Activated gamma-delta T cell (primary cell): ENCODE measurements around the gene SHROOM1.
A peak's percentile ranks its signal among the peaks of the same experiment; 100 is the strongest.

Experiments used
- DNase-seq: peaks from one replicate; lab custom pipeline; 2025; lab: John Stamatoyannopoulos, UW

The SHROOM1 gene

GRCh38 chr5:132850066-132850465 is 19.6 kb upstream of the SHROOM1 start:
- DNase-seq: no peak

- no peak for DNase-seq
Measured at GRCh38 chr5:132849347-132849746, 18.9 kb upstream of the SHROOM1 start.

- DNase-seq: no peak
Measured at GRCh38 chr5:132848270-132848669, 17.8 kb upstream of the SHROOM1 start.

- no peak for DNase-seq
Measured at GRCh38 chr5:132841305-132841704, 10.9 kb upstream of the SHROOM1 start.

GRCh38 chr5:132840896-132841295 is 10.4 kb upstream of the SHROOM1 start:
- no peak for DNase-seq

GRCh38 chr5:132840313-132840712 is 9.9 kb upstream of the SHROOM1 start:
- DNase-seq: no peak

GRCh38 chr5:132839426-132840301 is 9.2 kb upstream of the SHROOM1 start:
- DNase-seq: no peak

- DNase-seq: no peak
Measured at GRCh38 chr5:132838516-132839282, 8.3 kb upstream of the SHROOM1 start.

- no peak for DNase-seq
Measured at GRCh38 chr5:132837868-132838267, 7.4 kb upstream of the SHROOM1 start.

- no peak for DNase-seq
Measured at GRCh38 chr5:132836852-132837251, 6.4 kb upstream of the SHROOM1 start.

GRCh38 chr5:132834057-132834456 is 3.6 kb upstream of the SHROOM1 start:
- DNase-seq: no peak

- DNase-seq: no peak
Measured at GRCh38 chr5:132832612-132833011, 2.2 kb upstream of the SHROOM1 start.

- no peak for DNase-seq
Measured at GRCh38 chr5:132831095-132831860, 831 bp upstream of the SHROOM1 start.

GRCh38 chr5:132829742-132830435 is 558 bp downstream of the SHROOM1 start:
- DNase-seq: peak; percentile 52

- DNase-seq: no peak
Measured at GRCh38 chr5:132828846-132829494, 1.5 kb downstream of the SHROOM1 start.

- DNase-seq: no peak
Measured at GRCh38 chr5:132827943-132828673, 2.3 kb downstream of the SHROOM1 start.

GRCh38 chr5:132826424-132827082 is 3.9 kb downstream of the SHROOM1 start:
- DNase-seq: no peak

GRCh38 chr5:132825834-132826391 is 4.5 kb downstream of the SHROOM1 start:
- no peak for DNase-seq

GRCh38 chr5:132825033-132825833 is 5.2 kb downstream of the SHROOM1 start:
- DNase-seq: no peak
